CD14-positive monocyte (primary cell): ENCODE measurements around the gene GNLY. TPM values are rescaled to one million over a fixed set of nuclear protein-coding genes. Genes with fewer than 3 reads are reported as not detected.

Experiments
- DNase-seq, 3 donors: peaks; one replicate each; pipeline ENCODE4 v3.0.0-alpha.2; 2011 to 2022
- H2AFZ ChIP-seq: 2 replicates; pipeline ENCODE4 v1.6.0; 2012; ENCODE audit warnings: mild to moderate bottlenecking, low read depth, low read length, inconsistent platforms; ENCODE audit not compliant: insufficient read depth, poor library complexity, severe bottlenecking
- H3K27ac ChIP-seq, 2 donors: 1 replicate in 1 of 2; 2 replicates in 1 of 2; pipeline ENCODE4 v1.5.1; 2012 to 2013; ENCODE audit warnings: low read length in 2 of 2, control low read depth in 1 of 2, inconsistent platforms in 1 of 2, low read depth in 1 of 2, mild to moderate bottlenecking in 1 of 2
- H3K27me3 ChIP-seq, 2 donors: one replicate each; pipeline versions ENCODE4 v1.6.0 to v1.6.1; 2011 to 2013; ENCODE audit warnings: low read length in 2 of 2; ENCODE audit not compliant: control insufficient read depth in 2 of 2, insufficient read depth in 2 of 2
- H3K36me3 ChIP-seq, 2 donors: replicated peaks in 1 of 2; 1 replicate in 1 of 2; 2 replicates in 1 of 2; pipeline versions ENCODE4 v1.5.1 to v1.6.1; 2012 to 2013; ENCODE audit warnings: low read length in 2 of 2, control low read depth in 1 of 2, inconsistent platforms in 1 of 2, mild to moderate bottlenecking in 1 of 2; ENCODE audit not compliant: insufficient read depth in 2 of 2, control insufficient read depth in 1 of 2
- H3K4me1 ChIP-seq, 2 donors: 1 replicate in 1 of 2; 2 replicates in 1 of 2; pipeline versions ENCODE4 v1.5.1 to v1.6.1; 2012 to 2013; ENCODE audit warnings: low read length in 2 of 2, control low read depth in 1 of 2, inconsistent platforms in 1 of 2, mild to moderate bottlenecking in 1 of 2, moderate library complexity in 1 of 2; ENCODE audit not compliant: insufficient read depth in 2 of 2, control insufficient read depth in 1 of 2
- H3K4me2 ChIP-seq: replicated peaks from 2 replicates; pipeline ENCODE3; 2012; ENCODE audit warnings: low read length, moderate library complexity, mild to moderate bottlenecking; ENCODE audit not compliant: poor library complexity, severe bottlenecking; ENCODE audit errors: extremely low read depth
- H3K4me3 ChIP-seq, 3 experiments: fragments of 200-600 bp in 1 of 3; sonication (generic) in 1 of 3; replicated peaks in 1 of 3; 1 replicate in 2 of 3; 2 replicates in 1 of 3; pipeline ENCODE4 v1.5.1; 2011 to 2013; ENCODE audit warnings: low read length in 3 of 3, mild to moderate bottlenecking in 3 of 3, control low read depth in 2 of 3, low read depth in 2 of 3, inconsistent platforms in 1 of 3, moderate library complexity in 1 of 3
- H3K79me2 ChIP-seq: 2 replicates; pipeline ENCODE4 v1.6.0; 2012; ENCODE audit warnings: mild to moderate bottlenecking, control low read depth, inconsistent platforms, low read length, moderate library complexity; ENCODE audit not compliant: insufficient read depth
- H3K9ac ChIP-seq: 2 replicates; pipeline ENCODE4 v1.6.0; 2017; ENCODE audit warnings: low read length, mild to moderate bottlenecking; ENCODE audit not compliant: insufficient read depth, poor library complexity, severe bottlenecking
- H3K9me3 ChIP-seq, 2 donors: replicated peaks in 1 of 2; 1 replicate in 1 of 2; 2 replicates in 1 of 2; pipeline versions ENCODE4 v1.5.1 to v1.6.1; 2012 to 2013; ENCODE audit warnings: low read length in 2 of 2, control low read depth in 1 of 2; ENCODE audit not compliant: control insufficient read depth in 1 of 2, insufficient read depth in 1 of 2
- H4K20me1 ChIP-seq: 2 replicates; pipeline ENCODE4 v1.6.0; 2012; ENCODE audit warnings: mild to moderate bottlenecking, low read length, control low read depth, moderate library complexity; ENCODE audit not compliant: insufficient read depth
- H3K27ac Mint-ChIP-seq, 7 donors: one replicate each; pipeline ENCODE4 v1.8.0; 2020; ENCODE audit warnings: mild to moderate bottlenecking in 7 of 7, mixed read lengths in 7 of 7, moderate library complexity in 6 of 7, inconsistent platforms in 2 of 7
- H3K27me3 Mint-ChIP-seq, 3 donors: one replicate each; pipeline ENCODE4 v1.8.0; 2021 to 2022; ENCODE audit warnings: low read depth in 3 of 3, mild to moderate bottlenecking in 3 of 3, mixed read lengths in 3 of 3, moderate library complexity in 3 of 3, inconsistent platforms in 1 of 3
- H3K36me3 Mint-ChIP-seq, 2 donors: one replicate each; pipeline ENCODE4 v1.8.0; 2020; ENCODE audit warnings: mixed read lengths in 2 of 2, inconsistent platforms in 1 of 2, mild to moderate bottlenecking in 1 of 2
- H3K4me1 Mint-ChIP-seq: one replicate; pipeline ENCODE4 v1.8.0; 2020; ENCODE audit warnings: mild to moderate bottlenecking, mixed read lengths
- H3K4me3 Mint-ChIP-seq, 2 donors: one replicate each; pipeline ENCODE4 v1.8.0; 2020; ENCODE audit warnings: mild to moderate bottlenecking in 2 of 2, mixed read lengths in 2 of 2, moderate library complexity in 1 of 2
- H3K9me3 Mint-ChIP-seq, 7 donors: one replicate each; pipeline ENCODE4 v1.8.0; 2020 to 2022; ENCODE audit warnings: mixed read lengths in 7 of 7, mild to moderate bottlenecking in 6 of 7, moderate library complexity in 6 of 7, inconsistent platforms in 2 of 7
- CTCF ChIP-seq: fragments of 200-600 bp; IDR thresholded peaks from one replicate; pipeline ENCODE4 v1.8.0; 2022; ENCODE audit warnings: antibody characterized with exemption, mild to moderate bottlenecking
- whole genome bisulfite sequencing: methylation state at CpG from one replicate; pipeline ENCODE4 v1.1.5; 2013; ENCODE audit warnings: missing lambda C conversion rate; ENCODE audit not compliant: insufficient coverage; 5-methylcytosine and 5-hydroxymethylcytosine counted together
- intact Hi-C, 2 donors: fragments of 100-400 bp; cut with micrococcal nuclease; formaldehyde crosslinking; loops; one replicate each; pipeline versions ENCODE4 v1.15.0 to v1.15.1; 2023
- polyA plus RNA-seq, 3 donors: library from polyadenylated mRNA; depleted of rRNA in 1 of 3; unstranded in 2 of 3; stranded (reverse) in 1 of 3; fragments of 300-500 nt in 2 of 3; fragments of >200 nt in 1 of 3; fragmentation: Illumina TruSeq in 2 of 3; gene quantifications; 1 replicate in 2 of 3; 2 replicates in 1 of 3; pipeline ENCODE4 v1.2.3, GENCODE V29; 2012 to 2021

GNLY gene
- polyA plus RNA-seq, 3 donors: 4.6 to 13.2 (median 11.1) TPM

- no peak overlapping the region for H3K27ac Mint-ChIP-seq
- Histone ChIP-seq H3K36me3 (no peaks in the 10 kb centered on the region), H3K9me3 (no peaks in the 10 kb centered on the region), H3K27ac (no peak overlapping the region), H3K4me1 (peaks cover 17 to 23% of the 10 kb centered on the region in 2 donors), H2AFZ (no peak overlapping the region), H4K20me1 (no peaks in the 10 kb centered on the region), H3K4me3 (no peak overlapping the region), H3K4me2 (no peak overlapping the region), H3K79me2 (no peaks in the 10 kb centered on the region), H3K27me3 (no peaks in the 10 kb centered on the region), H3K9ac (no peak overlapping the region)
- peaks cover 0 to 5% (median 0%) of the 10 kb centered on the region in 7 donors for H3K9me3 Mint-ChIP-seq
- no peak for DNase-seq
- no peaks in the 10 kb centered on the region for H3K36me3 Mint-ChIP-seq
- intact Hi-C loops: no loop called here
- peaks cover 0 to 2% (median 0%) of the 10 kb centered on the region in 3 donors for H3K27me3 Mint-ChIP-seq
- H3K4me3 Mint-ChIP-seq: no peak overlapping the region
- peaks cover 20% of the 10 kb centered on the region for H3K4me1 Mint-ChIP-seq
- no peak for TF ChIP-seq CTCF
- 97% methylated on average over 5 of the region's 10 CpGs for WGBS
Measured at GRCh38 chr2:85730686-85731230, 36.6 kb downstream of the GNLY start.

- no peak for TF ChIP-seq CTCF
- Mint-ChIP-seq H3K4me3 (no peak overlapping the region), H3K36me3 (no peaks in the 10 kb centered on the region), H3K9me3 (peaks cover 0 to 5% (median 0%) of the 10 kb centered on the region in 7 donors), H3K4me1 (peaks cover 21% of the 10 kb centered on the region), H3K27ac (no peak overlapping the region), H3K27me3 (peaks cover 0 to 2% (median 0%) of the 10 kb centered on the region in 3 donors)
- no CpG with 5 or more reads among the region's 3 CpGs for WGBS
- H3K9ac ChIP-seq: no peak overlapping the region
- H3K4me3 ChIP-seq: no peak overlapping the region
- no peaks in the 10 kb centered on the region for H3K36me3 ChIP-seq
- intact Hi-C loops: no loop called here
- no peak overlapping the region for H2AFZ ChIP-seq
- no peak overlapping the region for H3K4me2 ChIP-seq
- no peaks in the 10 kb centered on the region for H3K9me3 ChIP-seq
- no peak for DNase-seq
- peaks cover 17 to 19% of the 10 kb centered on the region in 2 donors for H3K4me1 ChIP-seq
- no peak overlapping the region for H3K27ac ChIP-seq
- no peaks in the 10 kb centered on the region for H3K79me2 ChIP-seq
- no peaks in the 10 kb centered on the region for H4K20me1 ChIP-seq
- no peaks in the 10 kb centered on the region for H3K27me3 ChIP-seq
Measured at GRCh38 chr2:85731606-85732005, 37.4 kb downstream of the GNLY start.
